Measurements from ENCODE around the gene ATP11A.

- no peak for TF ChIP-seq CTCF (IDR thresholded peaks at IDR 0.05; ENCODE audit: poor library complexity)
- no peak for TF ChIP-seq EZH2 (IDR thresholded peaks at IDR 0.05; ENCODE audit: borderline replicate concordance)
- no peak for TF ChIP-seq EZH2phosphoT487 (IDR thresholded peaks at IDR 0.05; ENCODE audit: low read depth, severe bottlenecking, unreplicated experiment)
Measured at GRCh38 chr13:112831196-112831595, 141.4 kb downstream of the ATP11A start.
